GM20000 (cell line): ENCODE results near the gene CHKB.

ENCODE experiments used
- DNase-seq: peaks from one replicate; pipeline ENCODE4 v3.0.0; 2012; ENCODE audit warnings: low spot score
- TF ChIP-seq, protein P1 (sequence below): IDR thresholded peaks from 2 replicates; pipeline ENCODE4 v1.5.1; 2012; ENCODE audit warnings: mild to moderate bottlenecking, control low read depth; ENCODE audit errors: extremely low read depth, missing control alignments

CHKB gene

DNA sequence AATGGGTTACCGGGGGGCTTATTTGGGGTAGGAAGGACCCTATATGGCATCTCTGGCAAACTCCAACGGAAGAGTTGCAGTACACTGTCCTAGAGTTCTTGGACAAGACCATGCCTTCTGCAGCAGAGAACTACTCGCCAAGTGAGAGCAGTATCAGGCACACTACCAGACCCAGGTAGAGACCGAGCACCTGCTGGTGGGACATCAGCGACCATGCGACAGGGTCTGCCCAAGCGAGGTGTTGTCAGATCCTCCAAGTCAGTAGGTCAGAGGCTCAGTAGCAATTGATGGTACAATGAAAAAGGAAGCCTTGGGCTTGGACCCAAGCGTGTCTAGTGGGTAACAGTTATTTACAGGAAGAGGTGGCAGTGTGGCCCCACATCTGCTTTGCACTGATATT is 3.1 kb upstream of the CHKB start:
- no peak for DNase-seq
- TF ChIP-seq, protein P1, sequence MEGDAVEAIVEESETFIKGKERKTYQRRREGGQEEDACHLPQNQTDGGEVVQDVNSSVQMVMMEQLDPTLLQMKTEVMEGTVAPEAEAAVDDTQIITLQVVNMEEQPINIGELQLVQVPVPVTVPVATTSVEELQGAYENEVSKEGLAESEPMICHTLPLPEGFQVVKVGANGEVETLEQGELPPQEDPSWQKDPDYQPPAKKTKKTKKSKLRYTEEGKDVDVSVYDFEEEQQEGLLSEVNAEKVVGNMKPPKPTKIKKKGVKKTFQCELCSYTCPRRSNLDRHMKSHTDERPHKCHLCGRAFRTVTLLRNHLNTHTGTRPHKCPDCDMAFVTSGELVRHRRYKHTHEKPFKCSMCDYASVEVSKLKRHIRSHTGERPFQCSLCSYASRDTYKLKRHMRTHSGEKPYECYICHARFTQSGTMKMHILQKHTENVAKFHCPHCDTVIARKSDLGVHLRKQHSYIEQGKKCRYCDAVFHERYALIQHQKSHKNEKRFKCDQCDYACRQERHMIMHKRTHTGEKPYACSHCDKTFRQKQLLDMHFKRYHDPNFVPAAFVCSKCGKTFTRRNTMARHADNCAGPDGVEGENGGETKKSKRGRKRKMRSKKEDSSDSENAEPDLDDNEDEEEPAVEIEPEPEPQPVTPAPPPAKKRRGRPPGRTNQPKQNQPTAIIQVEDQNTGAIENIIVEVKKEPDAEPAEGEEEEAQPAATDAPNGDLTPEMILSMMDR = no peak

DNA sequence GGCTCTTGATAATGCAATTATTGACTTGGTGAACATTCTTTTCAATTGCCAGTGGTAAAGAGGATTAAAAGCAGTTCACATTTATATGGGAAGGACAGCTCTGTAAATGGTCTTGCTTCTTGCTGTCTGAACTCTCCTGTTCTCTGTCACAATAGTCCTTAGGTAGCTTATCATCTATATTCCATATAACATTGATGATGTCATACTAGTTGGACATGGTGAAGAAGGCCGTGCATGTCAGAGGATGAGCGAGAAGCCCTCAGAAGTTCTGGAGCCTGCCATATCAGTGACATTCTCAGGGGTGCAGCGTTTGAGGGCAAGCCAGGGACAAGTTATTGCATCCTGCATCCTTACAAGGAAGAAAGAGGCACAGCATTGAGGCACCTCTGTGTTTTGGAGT is 2.6 kb upstream of the CHKB start:
- TF ChIP-seq, protein P1 = no peak
- no peak for DNase-seq

DNA sequence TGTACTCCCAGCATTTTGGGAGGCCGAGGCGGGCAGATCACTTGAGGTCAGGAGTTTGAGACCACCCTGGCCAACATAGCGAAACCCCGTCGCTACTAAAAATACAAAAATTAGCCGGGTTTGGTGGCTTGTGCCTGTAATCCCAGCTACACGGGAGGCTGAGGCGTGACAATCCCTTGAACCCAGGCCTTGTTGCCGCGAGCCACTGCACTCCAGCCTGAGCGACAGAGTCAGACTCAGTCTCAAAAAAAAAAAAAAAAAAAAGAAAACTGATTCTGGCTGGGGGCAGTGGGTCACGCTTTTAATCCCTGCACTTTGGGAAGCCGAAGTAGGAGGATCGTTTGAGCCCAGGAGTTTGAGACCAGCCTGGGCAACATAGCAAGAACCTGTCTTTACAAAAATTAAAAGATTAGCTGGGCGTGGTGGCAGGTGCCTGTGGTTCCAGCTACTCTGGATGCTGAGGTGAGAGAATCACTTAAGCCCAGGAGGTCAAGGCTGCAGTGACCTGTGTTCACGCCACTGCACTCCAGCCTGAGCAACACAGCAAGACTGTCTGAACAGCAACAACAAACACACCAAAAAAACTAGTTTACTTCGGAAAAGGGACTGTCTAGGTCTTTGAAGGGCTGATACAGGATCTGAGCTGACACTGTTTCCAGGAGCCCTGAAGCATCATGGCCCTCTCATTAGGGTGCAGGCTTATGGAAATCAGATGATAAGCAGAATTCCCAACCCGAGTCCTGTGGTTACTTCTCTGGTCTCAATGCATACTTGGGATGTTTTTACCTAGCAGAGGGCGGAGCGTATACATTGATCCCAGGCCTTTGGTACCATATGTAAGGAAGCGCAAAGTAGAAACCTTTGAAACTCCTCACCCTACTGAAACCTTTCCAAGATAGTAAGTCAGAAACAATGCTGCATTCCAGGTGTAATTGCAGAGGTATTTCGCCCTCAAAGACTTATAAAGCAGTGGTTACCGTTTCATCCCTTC is 1.8 kb upstream of the CHKB start:
- DNase-seq = no peak
- TF ChIP-seq, protein P1 = no peak

DNA sequence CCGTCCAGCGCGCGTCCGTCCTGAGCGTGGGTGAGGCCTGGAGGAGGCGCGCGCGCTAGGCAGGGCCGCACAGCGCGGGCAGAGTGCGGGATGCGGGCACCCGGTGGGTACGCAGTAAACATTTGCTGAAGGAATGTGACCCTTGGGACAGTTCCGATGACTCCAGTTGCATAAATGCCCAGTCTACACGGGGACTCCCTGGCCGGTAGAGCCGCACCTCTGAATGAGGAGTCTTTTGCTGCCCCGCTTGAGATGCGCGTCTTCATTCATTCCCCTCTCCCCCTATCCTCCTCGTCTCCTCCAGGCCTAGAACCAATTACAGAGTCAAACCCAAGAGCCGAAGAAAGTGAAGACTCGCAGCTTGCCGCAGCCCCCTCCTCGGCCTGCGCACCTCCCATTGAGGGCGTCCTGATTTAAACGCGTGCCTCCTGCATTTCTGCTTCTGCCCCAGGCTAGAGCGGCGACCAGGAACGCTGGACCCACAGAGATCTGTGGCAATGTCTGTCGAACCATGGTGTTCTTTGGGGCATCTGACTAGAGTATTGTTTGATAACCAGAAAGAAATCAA is 729 bp upstream of the CHKB start:
- no peak for DNase-seq
- TF ChIP-seq, protein P1 = no peak

DNA sequence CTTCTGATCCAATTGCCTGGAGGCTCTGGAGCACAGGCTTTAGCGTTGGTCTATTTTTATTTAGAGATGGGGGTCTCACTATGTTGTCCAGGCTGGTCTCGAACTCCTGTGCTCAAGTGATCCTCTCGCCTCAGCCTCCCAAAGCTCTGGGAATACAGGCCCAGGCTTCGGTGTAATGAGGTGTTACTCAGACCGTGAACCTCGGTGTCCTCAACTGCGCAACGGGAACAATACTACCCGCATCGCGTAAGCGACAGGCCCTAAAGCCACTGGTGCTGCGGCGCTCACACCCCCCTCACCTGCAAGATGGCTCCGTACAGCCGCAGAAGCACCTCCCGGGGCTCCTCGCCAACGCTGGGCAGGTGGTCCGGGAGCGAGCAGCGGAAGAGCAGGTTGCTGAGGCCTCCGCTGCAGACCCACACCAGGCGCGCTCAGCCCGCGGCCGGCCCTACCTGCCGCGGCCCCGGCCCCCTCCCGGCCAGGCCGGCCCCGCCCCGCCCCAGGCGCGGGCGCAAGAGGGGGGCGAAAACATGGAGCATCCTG is 628 bp downstream of the CHKB start:
- DNase-seq = no peak

DNA sequence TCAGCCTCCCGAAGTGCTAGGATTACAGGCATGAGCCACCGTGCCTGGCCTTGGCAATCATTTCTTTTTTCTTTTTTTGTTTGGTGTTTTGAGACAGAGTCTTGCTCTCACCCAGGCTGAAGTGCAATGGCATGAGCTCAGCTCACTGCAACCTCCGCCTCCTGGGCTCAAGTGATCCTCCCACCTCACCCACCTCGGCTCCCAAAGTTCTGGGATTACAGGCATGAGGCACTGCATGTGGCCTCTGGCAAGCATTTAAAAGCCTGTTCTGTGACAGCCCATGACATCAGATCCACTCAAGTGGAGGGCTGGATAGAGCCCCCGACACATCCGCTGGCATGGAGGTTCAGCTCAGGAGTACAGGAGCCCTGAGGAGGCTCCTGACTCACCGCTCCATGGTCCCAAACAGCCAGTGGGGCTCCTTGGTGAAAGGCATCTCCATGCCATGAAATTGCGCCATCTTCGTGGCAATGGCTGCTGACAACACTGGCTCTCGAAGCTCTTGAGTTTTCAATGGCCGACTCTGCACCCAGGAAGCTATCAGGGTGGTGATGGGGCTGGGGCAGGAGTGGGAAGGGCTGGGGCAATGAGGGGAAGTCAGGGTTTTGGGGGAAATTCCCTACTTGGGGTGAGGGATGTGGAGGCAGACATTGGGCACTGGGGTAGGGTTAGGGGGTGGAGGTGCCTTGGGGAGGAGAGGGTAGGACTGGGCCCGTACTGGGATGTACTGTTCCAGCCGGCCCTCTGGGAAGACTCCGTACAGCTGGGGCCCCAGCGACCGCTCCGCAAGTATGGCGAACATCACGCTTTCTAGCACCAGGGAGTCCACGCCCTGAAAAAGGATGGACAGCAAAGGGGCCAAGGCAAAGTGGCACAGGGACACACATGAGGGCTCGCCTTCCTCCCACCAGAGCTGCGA is 1.4 kb downstream of the CHKB start:
- no peak for DNase-seq
- TF ChIP-seq, protein P1 = no peak

More for the DNA sequence above, 628 bp downstream of the CHKB start:
- TF ChIP-seq, protein P1 = no peak

DNA sequence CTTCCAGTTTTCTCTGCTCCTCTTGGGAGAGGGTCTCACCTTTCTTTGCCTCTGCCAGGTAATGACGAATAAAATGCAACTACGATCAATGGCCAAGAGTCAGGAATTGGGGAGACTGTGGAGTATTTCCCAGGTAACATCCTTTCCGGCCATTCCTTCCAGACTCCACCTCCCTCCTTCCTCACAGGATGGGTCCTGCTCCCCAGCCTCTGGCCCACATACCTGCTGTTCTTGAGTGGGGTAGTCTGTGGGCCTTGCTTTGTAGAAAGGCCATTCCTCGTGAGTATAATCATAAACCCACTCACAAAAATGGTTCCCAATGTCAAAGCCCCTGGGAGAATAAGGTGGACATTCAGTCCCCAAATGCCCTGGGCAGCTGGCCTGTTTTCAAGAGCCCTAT is 2.9 kb downstream of the CHKB start:
- no peak for DNase-seq
- TF ChIP-seq, protein P1 = no peak
